HG02981 (cell line): Measurements from ENCODE around the gene SPATA1.
"Not testable (repeated sequence)": the region's sequence is repeated elsewhere in the genome, so short reads cannot be mapped to it uniquely, and the experiment has no call there.

Source experiments
- ATAC-seq: cut with Tn5 transposase; IDR thresholded peaks from one replicate; pipeline ENCODE4 v1.9.1; 2021; ENCODE audit warnings: mild to moderate bottlenecking, moderate library complexity; ENCODE audit not compliant: unreplicated experiment

SPATA1 gene

GRCh38 chr1:84585803-84586202, 79.6 kb downstream of the SPATA1 start:
- no peak for ATAC-seq

DNA sequence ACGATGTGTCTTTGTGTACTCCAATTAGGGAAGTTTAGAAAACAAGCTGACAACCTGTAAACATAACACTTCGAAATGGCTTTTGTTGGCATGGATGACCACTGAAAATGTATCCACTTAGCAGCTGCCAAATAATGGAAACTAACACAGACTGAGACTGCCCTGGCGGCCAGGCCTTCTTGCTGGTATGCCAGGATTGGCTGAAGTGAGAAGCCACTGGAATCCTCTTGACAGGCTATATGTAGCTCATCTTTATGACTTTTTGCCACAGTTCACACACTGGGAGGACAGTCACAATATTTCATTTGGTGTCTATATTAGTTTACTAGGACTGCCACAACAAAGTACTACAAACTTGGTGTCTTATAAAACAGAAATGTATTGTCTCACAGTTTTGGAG, 80.9 kb downstream of the SPATA1 start:
- ATAC-seq: no peak

DNA sequence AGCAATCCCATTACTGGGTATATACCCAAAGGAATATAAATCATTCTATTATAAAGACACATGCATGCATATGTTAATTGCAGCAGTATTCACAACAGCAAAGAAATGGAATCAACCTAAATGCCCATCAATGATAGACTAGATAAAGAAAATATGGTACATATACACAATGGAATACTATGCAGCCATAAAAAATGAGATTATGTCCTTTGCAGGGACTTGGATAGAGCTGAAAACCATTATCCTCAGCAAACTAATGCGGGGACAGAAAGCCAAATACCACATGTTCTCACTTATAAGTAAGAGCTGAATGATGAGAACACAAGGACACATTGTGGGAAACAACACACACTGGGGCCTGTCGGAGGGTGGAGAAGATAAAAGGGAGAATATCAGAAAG, 88.8 kb downstream of the SPATA1 start:
- not testable (repeated sequence) for ATAC-seq

DNA sequence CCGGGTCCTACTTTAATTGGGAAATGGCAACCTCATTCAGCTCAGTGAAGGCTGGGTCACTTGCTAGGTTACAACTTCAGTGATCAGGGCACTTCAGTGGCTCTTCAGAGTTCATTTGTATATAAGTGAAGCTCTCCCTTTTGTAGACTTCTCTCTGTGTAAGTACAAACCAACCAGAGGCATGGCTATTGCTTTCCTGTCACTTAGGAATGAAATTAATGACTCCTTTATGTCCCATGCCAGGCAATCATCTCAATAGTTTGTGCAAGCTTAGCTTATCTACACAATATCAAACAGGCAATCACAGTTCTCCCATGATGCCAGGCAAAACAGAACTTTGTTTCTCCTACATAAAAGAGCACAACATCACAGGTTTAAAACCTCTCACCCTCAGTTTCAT, 90.8 kb downstream of the SPATA1 start:
- ATAC-seq: no peak

DNA sequence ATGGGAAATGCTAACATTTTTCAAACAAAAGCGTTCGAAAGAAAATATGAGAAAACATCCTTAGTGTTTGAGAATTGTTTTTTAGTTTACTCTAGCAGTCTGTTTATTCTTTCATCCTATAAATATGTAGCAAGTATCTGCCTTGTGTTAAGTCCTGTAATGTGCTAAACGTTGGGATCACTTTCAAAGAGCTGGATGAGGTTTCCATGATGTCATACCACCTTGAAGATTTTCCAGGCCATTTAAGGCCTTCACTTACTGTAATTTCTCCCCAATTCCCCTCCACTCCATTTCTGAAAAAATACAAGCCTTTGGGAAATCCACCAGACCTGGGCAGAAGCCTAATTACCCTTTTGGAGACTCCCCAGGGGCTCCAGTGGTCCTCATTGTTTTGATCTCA, 92.2 kb downstream of the SPATA1 start:
- no peak for ATAC-seq

GRCh38 chr1:84598846-84599741, 92.9 kb downstream of the SPATA1 start:
- ATAC-seq: peak; percentile 73

DNA sequence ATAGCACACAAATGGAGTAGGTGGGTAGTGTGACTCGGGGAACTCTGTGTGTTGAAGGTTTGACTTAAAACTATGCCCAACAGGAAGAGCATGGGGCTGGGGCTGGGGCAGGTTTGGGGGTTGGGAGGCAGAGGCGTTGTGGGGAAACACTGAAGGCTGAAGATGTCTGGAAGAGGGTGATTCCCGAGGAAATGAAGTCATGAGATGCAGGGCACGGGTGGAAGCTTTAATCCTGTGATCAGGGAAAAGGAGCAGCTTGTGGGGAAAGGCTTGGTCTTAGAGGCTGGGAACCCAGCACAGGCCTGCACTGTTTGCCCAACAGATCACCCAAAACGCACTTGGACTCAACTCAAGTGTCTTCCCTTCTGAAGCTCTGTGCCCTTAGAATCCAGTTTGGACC, 94.6 kb downstream of the SPATA1 start:
- ATAC-seq: no peak

- ATAC-seq: no peak
Observed at GRCh38 chr1:84603223-84603622, 97.0 kb downstream of the SPATA1 start.

GRCh38 chr1:84603941-84604830, 98.0 kb downstream of the SPATA1 start:
- no peak for ATAC-seq

- no peak for ATAC-seq
Observed at GRCh38 chr1:84605157-84605556, 99.0 kb downstream of the SPATA1 start.

GRCh38 chr1:84606977-84607376, 100.8 kb downstream of the SPATA1 start:
- no peak for ATAC-seq

DNA sequence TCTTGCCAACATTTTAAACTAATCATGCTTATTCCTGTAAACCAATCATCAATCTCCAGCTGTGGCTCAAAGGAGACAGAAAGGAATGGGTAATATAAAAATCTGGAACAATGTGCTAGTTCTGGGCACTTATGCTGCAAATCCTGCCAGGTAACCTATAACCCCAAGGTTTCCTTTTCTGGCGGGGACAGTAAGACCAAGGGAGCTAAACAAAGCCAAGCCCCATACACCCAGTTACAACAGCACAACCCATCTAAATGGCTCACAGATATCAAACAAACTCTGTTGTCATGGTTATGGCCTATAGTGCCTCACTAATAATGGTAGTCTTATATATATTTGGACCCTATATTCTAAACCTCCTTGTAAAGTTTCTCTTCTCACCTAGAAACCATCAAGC, 104.9 kb downstream of the SPATA1 start:
- no peak for ATAC-seq

GRCh38 chr1:84611796-84612195, 105.6 kb downstream of the SPATA1 start:
- ATAC-seq: no peak

DNA sequence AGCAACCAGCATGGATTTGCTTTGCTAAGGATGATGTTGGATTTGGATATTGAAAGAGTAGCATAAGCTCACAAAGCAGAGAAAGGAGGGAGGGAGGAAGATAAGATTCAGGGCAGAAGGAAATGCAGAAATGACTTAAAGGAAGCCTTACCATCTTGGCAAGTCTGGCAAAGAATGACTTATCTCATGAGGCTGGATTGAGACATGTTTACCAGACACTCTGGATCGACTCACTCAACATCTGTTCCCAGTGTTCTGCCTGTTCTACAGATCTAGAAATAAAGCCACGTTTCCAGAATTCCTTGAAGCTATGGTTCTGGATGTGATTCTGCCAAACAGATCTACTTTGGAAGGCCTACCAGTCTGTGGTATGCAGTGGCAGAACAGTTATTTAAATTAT, 106.8 kb downstream of the SPATA1 start:
- ATAC-seq: no peak

GRCh38 chr1:84613887-84614286, 107.7 kb downstream of the SPATA1 start:
- ATAC-seq: no peak

DNA sequence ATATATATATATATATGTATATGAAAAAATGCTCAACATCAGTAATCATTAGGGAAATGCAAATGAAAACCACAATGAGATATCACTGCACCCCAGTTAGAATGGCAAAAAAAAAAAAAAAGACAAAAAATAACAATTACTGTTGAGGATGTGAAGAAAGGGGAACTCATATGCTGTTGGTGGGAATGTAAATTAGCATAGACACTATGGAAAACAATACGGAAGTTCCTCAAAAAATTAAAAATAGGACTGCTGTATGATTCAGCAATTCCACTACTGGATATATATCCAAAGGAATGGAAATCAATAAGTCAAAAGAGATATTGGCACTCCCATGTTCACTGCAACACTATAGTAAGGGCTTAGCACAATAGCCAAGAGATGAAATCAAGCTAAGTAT, 109.6 kb downstream of the SPATA1 start:
- no peak for ATAC-seq
